Right atrium auricular region (tissue), 2 donors: ENCODE data around the gene TPD52L1. TPM values are rescaled to one million over a fixed set of nuclear protein-coding genes. Genes with fewer than 3 reads are reported as not detected.

ENCODE experiments used
- DNase-seq: peaks from one replicate; pipeline ENCODE4 v3.0.0-alpha.2; 2019; ENCODE audit warnings: low spot score
- H3K27ac ChIP-seq, 2 donors: fragments of 200-600 bp; sonication (generic); 1 replicate in 1 of 2; 2 replicates in 1 of 2; pipeline ENCODE4 v1.5.1; 2016 to 2019
- H3K27me3 ChIP-seq, 2 donors: fragments of 200-600 bp; sonication (generic); one replicate each; pipeline versions ENCODE4 v1.5.1 to v1.6.0; 2017 to 2019
- H3K36me3 ChIP-seq: fragments of 200-600 bp; sonication (generic); one replicate; pipeline ENCODE4 v1.5.1; 2016
- H3K4me1 ChIP-seq, 2 donors: fragments of 200-600 bp; sonication (generic); one replicate each; pipeline versions ENCODE4 v1.5.1 to v1.6.0; 2017 to 2019
- H3K4me3 ChIP-seq, 2 donors: fragments of 200-600 bp; sonication (generic); 1 replicate in 1 of 2; 2 replicates in 1 of 2; pipeline ENCODE4 v1.5.1; 2017 to 2019; ENCODE audit warnings: mild to moderate bottlenecking in 1 of 2, moderate library complexity in 1 of 2
- H3K9me3 ChIP-seq, 2 donors: fragments of 200-600 bp; sonication (generic); one replicate each; pipeline ENCODE4 v1.5.1; 2019
- CTCF ChIP-seq, 2 donors: fragments of 200-600 bp; sonication (generic); IDR thresholded peaks; one replicate each; pipeline ENCODE4 v1.5.1; 2019; ENCODE audit warnings: antibody characterized with exemption in 2 of 2
- total RNA-seq, 2 donors: library from RNA; depleted of rRNA; stranded (reverse); fragments of >200 nt; gene quantifications; one replicate each; pipeline ENCODE4 v1.1.0, GENCODE V29; 2016

TPD52L1 gene
- total RNA-seq, 2 donors from 2014 or later, result 29.4 to 96.7 TPM

- Histone ChIP-seq H3K27me3 (no peaks in the 10 kb centered on the region), H3K4me1 (peaks cover 0 to 10% of the 10 kb centered on the region in 2 donors), H3K36me3 (no peaks in the 10 kb centered on the region), H3K27ac (no peak overlapping the region), H3K9me3 (peaks cover 0 to 13% of the 10 kb centered on the region in 2 donors), H3K4me3 (no peak overlapping the region)
- no peak for DNase-seq
- no peak for TF ChIP-seq CTCF (IDR thresholded peaks at IDR 0.05)
Observed at GRCh38 chr6:125236536-125237327, 83.2 kb downstream of the TPD52L1 start.

- no peak for TF ChIP-seq CTCF (IDR thresholded peaks at IDR 0.05)
- Histone ChIP-seq H3K9me3 (peaks cover 0 to 16% of the 10 kb centered on the region in 2 donors), H3K36me3 (no peaks in the 10 kb centered on the region), H3K4me3 (no peak overlapping the region), H3K27ac (no peak overlapping the region), H3K27me3 (no peaks in the 10 kb centered on the region), H3K4me1 (peaks cover 0 to 10% of the 10 kb centered on the region in 2 donors)
- no peak for DNase-seq
Observed at GRCh38 chr6:125237764-125238163, 84.2 kb downstream of the TPD52L1 start.

- Histone ChIP-seq H3K27me3 (no peaks in the 10 kb centered on the region), H3K27ac (no peak overlapping the region), H3K4me1 (peaks cover 0 to 7% of the 10 kb centered on the region in 2 donors), H3K9me3 (peaks cover 0 to 24% of the 10 kb centered on the region in 2 donors), H3K36me3 (no peaks in the 10 kb centered on the region), H3K4me3 (no peak overlapping the region)
- no peak for TF ChIP-seq CTCF (IDR thresholded peaks at IDR 0.05)
- DNase-seq, result no peak
Observed at GRCh38 chr6:125245109-125245508, 91.5 kb downstream of the TPD52L1 start.

- no peak overlapping the region for H3K4me3 ChIP-seq
- no peak for TF ChIP-seq CTCF (IDR thresholded peaks at IDR 0.05)
- H3K27ac ChIP-seq, result no peak overlapping the region
- H3K27me3 ChIP-seq, result no peaks in the 10 kb centered on the region
- H3K36me3 ChIP-seq, result no peaks in the 10 kb centered on the region
- no peak for DNase-seq
- H3K9me3 ChIP-seq, result peaks cover 0 to 18% of the 10 kb centered on the region in 2 donors
- peaks cover 0 to 7% of the 10 kb centered on the region in 2 donors for H3K4me1 ChIP-seq
Observed at GRCh38 chr6:125245523-125246264, 92.1 kb downstream of the TPD52L1 start.

GRCh38 chr6:125246566-125246965 is 93.0 kb downstream of the TPD52L1 start:
- H3K27me3 ChIP-seq, result no peaks in the 10 kb centered on the region
- H3K4me1 ChIP-seq, result peaks cover 0 to 11% of the 10 kb centered on the region in 2 donors
- no peak for TF ChIP-seq CTCF (IDR thresholded peaks at IDR 0.05)
- H3K9me3 ChIP-seq, result peaks cover 0 to 13% of the 10 kb centered on the region in 2 donors
- no peak for DNase-seq
- H3K27ac ChIP-seq, result no peak overlapping the region
- H3K36me3 ChIP-seq, result no peaks in the 10 kb centered on the region
- no peak overlapping the region for H3K4me3 ChIP-seq
